ENCODE data around the gene AGMAT. TPM values are rescaled to one million over a fixed set of nuclear protein-coding genes. Genes with fewer than 3 reads are reported as not detected.

Gene AGMAT
- total and polyA plus RNA-seq, 9 of the 15 experiments (the other 6 are each of a cell fraction or from before 2014, with no cell fraction given), result not detected

GRCh38 chr1:15525050-15526020 lies 59.5 kb downstream of the AGMAT start:
- BruUV-seq (replicated peaks), result no TSS peak
- peak overlapping the region; percentile 63 for H2AFZ ChIP-seq (ENCODE audit: low read depth, low read length)
- no peaks in the 10 kb centered on the region for H3K27me3 ChIP-seq (ENCODE audit: control insufficient read depth in 2 of 2, insufficient read depth in 2 of 2, low read length in 2 of 2)
- H3K9me1 ChIP-seq (ENCODE audit: control insufficient read depth, insufficient read depth, low read length), result no peaks in the 10 kb centered on the region
- H3K27ac ChIP-seq (ENCODE audit: extremely low read depth, low read depth, low read length), result peak overlapping the region; percentile 53; the same call in 2 of the 3 replicates
- in situ Hi-C loops (cut with MboI), result no loop called here
- no peaks in the 10 kb centered on the region for H4K20me1 ChIP-seq (replicated peaks; ENCODE audit: control insufficient read depth, insufficient read depth, low read length)
- peaks cover 7 to 31% of the 10 kb centered on the region in 2 experiments; a peak in 4 of 5 replicates for H3K4me1 ChIP-seq (replicated peaks in 1 of 2; ENCODE audit: control insufficient read depth in 2 of 2, insufficient read depth in 2 of 2, low read length in 2 of 2)
- H3K4me2 ChIP-seq (ENCODE audit: insufficient read depth, low read length), result peak overlapping the region; percentile 88
- peaks cover 54% of the 10 kb centered on the region for H3K79me2 ChIP-seq (ENCODE audit: control insufficient read depth, insufficient read depth, low read length)
- 1% methylated on average over 33 of the region's 40 CpGs for WGBS (ENCODE audit: insufficient coverage, low coverage, missing lambda C conversion rate)
- H3K4me3 ChIP-seq, result peak overlapping the region; percentile 59
- ChIA-PET CTCF (ENCODE audit: low intra/inter-chr PET ratio) (no interaction called here), POLR2A (no interaction called here)
- intact Hi-C loops (cut with micrococcal nuclease), result loop anchor here (2.0 to 10.0 kb wide), 3 partner anchors 17 to 309 kb away; partner anchors contain the start of gene DDI2
- DNase-seq (ENCODE audit: extremely low read depth in 1 of 4, low spot score in 3 of 4), result peak in 3 of 4 experiments; percentile 25 to 93 (median 92)
- H3K9ac ChIP-seq (ENCODE audit: insufficient read depth in 1 of 2, low read depth in 2 of 2, low read length in 2 of 2), result peak overlapping the region; percentile 41 to 82
- ATAC-seq, result peak; percentile 70
- peaks cover 18% of the 10 kb centered on the region for H3K36me3 ChIP-seq (ENCODE audit: control insufficient read depth, insufficient read depth, low read length)
- H3K9me3 ChIP-seq (replicated peaks; ENCODE audit: control insufficient read depth, insufficient read depth, low read depth, low read length), result no peaks in the 10 kb centered on the region
- FAIRE-seq, result peak; percentile 72
- TF ChIP-seq E2F4 (CRISPR knock-in tag; IDR thresholded peaks at IDR 0.05; ENCODE audit: low read depth) (no peak), NR2F6 (CRISPR knock-in tag; IDR thresholded peaks at IDR 0.05) (0 out of 2 replicates have a peak, but pooled peaks have one; percentile 16), NFXL1 (CRISPR knock-in tag; IDR thresholded peaks at IDR 0.05) (no peak), ZNF584 (CRISPR knock-in tag; IDR thresholded peaks at IDR 0.05; ENCODE audit: low read depth) (no peak), HNRNPK (IDR thresholded peaks at IDR 0.05; ENCODE audit: low read depth, low read length, poor library complexity, severe bottlenecking) (no peak)
- TF ChIP-seq, protein P1, sequence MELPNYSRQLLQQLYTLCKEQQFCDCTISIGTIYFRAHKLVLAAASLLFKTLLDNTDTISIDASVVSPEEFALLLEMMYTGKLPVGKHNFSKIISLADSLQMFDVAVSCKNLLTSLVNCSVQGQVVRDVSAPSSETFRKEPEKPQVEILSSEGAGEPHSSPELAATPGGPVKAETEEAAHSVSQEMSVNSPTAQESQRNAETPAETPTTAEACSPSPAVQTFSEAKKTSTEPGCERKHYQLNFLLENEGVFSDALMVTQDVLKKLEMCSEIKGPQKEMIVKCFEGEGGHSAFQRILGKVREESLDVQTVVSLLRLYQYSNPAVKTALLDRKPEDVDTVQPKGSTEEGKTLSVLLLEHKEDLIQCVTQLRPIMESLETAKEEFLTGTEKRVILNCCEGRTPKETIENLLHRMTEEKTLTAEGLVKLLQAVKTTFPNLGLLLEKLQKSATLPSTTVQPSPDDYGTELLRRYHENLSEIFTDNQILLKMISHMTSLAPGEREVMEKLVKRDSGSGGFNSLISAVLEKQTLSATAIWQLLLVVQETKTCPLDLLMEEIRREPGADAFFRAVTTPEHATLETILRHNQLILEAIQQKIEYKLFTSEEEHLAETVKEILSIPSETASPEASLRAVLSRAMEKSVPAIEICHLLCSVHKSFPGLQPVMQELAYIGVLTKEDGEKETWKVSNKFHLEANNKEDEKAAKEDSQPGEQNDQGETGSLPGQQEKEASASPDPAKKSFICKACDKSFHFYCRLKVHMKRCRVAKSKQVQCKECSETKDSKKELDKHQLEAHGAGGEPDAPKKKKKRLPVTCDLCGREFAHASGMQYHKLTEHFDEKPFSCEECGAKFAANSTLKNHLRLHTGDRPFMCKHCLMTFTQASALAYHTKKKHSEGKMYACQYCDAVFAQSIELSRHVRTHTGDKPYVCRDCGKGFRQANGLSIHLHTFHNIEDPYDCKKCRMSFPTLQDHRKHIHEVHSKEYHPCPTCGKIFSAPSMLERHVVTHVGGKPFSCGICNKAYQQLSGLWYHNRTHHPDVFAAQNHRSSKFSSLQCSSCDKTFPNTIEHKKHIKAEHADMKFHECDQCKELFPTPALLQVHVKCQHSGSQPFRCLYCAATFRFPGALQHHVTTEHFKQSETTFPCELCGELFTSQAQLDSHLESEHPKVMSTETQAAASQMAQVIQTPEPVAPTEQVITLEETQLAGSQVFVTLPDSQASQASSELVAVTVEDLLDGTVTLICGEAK (IDR thresholded peaks at IDR 0.05), result peak; percentile 27; the same call in 1 of the 2 replicates
- TF ChIP-seq, protein P1 (CRISPR knock-in tag; IDR thresholded peaks at IDR 0.05), result no peak
- TF ChIP-seq, protein P2, sequence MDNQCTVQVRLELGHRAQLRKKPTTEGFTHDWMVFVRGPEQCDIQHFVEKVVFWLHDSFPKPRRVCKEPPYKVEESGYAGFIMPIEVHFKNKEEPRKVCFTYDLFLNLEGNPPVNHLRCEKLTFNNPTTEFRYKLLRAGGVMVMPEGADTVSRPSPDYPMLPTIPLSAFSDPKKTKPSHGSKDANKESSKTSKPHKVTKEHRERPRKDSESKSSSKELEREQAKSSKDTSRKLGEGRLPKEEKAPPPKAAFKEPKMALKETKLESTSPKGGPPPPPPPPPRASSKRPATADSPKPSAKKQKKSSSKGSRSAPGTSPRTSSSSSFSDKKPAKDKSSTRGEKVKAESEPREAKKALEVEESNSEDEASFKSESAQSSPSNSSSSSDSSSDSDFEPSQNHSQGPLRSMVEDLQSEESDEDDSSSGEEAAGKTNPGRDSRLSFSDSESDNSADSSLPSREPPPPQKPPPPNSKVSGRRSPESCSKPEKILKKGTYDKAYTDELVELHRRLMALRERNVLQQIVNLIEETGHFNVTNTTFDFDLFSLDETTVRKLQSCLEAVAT (IDR thresholded peaks at IDR 0.05), result no peak

Measured in K562 (cell line).